ENCODE data around the gene CCDC141.
"Not testable (repeated sequence)": the region's sequence is repeated elsewhere in the genome, so short reads cannot be mapped to it uniquely, and the experiment has no call there.

The CCDC141 gene, protein sequence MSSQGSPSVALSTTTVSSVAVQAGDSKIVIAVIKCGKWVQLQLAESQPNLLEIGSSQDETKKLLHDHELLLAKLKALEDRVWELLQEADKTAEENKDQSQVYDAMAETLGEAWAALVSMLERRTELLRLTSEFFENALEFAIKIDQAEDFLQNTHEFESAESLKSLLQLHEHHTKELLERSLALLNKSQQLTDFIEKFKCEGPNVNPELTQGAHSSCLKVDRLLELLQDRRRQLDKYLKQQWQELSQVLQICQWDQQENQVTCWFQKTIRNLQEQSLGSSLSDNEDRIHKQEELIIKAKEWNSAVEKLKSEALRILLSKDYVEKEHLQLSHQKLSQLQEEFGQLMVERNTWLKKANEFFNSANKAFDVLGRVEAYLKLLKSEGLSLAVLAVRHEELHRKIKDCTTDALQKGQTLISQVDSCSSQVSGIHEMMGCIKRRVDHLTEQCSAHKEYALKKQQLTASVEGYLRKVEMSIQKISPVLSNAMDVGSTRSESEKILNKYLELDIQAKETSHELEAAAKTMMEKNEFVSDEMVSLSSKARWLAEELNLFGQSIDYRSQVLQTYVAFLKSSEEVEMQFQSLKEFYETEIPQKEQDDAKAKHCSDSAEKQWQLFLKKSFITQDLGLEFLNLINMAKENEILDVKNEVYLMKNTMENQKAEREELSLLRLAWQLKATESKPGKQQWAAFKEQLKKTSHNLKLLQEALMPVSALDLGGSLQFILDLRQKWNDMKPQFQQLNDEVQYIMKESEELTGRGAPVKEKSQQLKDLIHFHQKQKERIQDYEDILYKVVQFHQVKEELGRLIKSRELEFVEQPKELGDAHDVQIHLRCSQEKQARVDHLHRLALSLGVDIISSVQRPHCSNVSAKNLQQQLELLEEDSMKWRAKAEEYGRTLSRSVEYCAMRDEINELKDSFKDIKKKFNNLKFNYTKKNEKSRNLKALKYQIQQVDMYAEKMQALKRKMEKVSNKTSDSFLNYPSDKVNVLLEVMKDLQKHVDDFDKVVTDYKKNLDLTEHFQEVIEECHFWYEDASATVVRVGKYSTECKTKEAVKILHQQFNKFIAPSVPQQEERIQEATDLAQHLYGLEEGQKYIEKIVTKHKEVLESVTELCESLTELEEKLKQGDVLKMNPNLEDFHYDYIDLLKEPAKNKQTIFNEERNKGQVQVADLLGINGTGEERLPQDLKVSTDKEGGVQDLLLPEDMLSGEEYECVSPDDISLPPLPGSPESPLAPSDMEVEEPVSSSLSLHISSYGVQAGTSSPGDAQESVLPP (N-terminal part only)

GRCh38 chr2:179049546-179050311 lies at the start of gene CCDC141:
Gene CCDC141 (minus strand): TSS chr2:179050137. CDS start chr2:179049941, 196 bp downstream.
- peak; percentile 12 to 13 for DNase-seq

GRCh38 chr2:179098080-179098689 lies 48.2 kb upstream of the CCDC141 start:
- DNase-seq = no peak

DNA sequence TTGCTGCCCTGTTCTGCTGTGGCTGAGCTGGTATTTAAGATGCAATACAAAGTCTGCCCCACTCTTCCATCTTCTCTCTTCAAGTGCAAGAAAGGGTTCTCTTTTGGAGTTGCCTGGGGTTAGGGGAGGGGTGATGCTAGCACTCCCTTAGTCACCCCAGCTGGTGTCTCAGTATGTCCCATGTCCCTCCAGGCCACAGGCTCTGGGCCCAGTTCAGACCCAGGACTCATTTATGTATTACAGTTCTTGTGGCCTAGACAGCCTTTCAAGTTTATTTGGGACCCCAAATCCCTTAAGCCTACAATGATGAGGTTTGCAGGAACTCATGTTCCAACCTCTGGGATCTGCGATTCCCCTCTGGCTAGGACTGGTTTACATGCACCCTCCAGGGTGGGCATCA lies 47.2 kb upstream of the CCDC141 start:
- DNase-seq = no peak

DNA sequence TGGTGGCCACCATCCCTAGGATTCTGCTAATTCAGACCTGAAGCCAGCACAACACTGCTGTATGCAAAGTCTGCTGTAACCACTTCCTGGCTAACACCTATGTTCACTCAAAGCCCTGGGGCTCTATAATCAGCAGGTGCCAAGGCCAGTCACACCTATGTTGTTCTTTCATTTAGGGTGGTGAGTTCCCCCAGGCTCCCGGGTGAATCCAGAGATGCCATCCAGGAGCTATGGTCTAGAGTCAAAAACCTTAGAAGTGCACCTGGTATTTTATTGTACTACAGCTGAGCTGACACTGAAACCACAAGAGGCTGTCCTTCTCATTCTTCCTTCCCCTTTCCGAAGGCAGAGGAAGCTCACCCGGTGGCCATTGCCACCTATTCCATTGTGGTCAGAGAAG lies 46.2 kb upstream of the CCDC141 start:
- peak; percentile 19 to 26 for DNase-seq

GRCh38 chr2:179092912-179093311 lies 43.0 kb upstream of the CCDC141 start:
- DNase-seq = not testable (repeated sequence)

GRCh38 chr2:179082697-179083096 lies 32.8 kb upstream of the CCDC141 start:
- DNase-seq = no peak

DNA sequence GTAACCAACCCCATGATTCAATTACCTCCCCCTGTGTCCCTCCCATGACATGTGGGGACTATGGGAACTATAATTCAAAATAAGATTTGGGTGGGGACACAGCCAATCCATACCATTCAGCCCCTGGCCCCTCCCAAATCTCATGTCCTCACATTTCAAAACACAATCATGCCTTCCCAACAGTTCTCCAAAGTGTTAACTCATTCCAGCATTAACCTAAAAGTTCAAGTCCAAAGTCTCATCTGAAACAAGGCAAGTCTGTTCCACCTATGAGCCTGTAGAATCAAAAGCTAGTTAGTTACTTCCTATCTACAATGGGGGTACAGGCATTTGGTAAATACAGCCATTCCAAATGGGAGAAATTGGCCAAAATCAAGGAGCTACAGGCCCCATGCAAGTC lies 32.0 kb upstream of the CCDC141 start:
- no peak for DNase-seq

DNA sequence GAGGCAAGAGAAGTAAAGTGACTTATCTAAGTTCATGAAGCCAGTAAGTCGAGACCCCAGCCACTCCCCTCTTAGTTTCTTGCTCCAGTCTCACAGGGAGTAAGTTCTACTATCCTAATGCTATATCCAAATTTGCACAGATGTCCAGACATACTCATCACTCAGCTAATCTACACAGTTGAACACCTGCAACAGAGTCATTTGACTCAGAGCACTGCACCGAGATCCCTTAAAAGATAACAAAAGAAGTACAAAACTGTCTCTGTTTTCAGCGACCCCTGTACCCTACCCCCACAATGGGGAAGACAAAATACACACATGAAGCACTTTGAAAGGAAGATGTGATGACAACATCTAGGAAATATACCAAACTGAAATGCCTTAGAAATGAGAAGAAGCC lies 22.6 kb upstream of the CCDC141 start:
- DNase-seq = no peak

DNA sequence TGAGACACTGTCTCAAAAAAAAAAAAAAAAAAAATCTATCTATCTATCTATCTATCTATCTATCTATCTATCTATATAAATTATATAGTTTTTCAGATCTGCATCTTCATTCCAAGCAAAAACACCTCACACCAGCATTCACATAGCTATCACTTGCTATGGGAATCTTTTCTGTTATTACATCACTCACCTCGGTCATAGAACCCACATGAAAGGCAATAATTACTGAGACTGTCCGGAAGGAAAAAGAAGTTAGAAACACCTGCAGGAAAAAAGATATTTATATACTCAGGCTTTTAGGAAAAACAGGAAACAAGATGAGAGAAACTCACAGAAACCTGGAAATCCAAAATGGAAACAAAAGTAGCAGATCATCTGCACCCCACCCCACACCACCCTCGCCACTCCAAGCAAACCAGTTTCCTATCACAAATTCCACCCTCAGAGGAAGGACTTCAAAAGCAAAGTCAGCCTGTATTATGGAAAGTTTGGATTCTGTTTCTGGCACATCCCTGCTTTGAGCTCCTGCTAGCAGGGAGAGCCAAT lies 21.9 kb upstream of the CCDC141 start:
- no peak for DNase-seq

DNA sequence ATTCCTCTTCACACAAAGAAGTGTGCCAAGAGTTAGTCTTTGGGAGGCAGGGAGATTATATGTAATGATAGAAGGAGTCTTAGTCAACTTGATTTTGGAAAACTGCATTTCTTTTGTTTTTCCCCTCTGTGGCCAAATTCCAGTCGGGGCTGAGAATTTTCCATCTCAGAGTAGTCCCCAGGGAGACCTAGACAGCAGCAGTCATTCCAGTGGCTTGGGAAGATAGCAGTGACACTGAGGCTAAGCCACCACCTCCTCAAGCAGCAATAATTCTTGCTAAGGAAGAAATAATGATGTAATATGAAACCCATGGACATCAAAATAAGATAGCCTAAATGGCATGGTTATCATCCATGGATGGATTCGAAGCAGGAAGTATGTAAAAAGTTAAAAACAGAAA lies 21.0 kb upstream of the CCDC141 start:
- no peak for DNase-seq

- no peak for DNase-seq
Measured at GRCh38 chr2:179069685-179070084, 19.7 kb upstream of the CCDC141 start.

- no peak for DNase-seq
Measured at GRCh38 chr2:179068991-179069643, 19.2 kb upstream of the CCDC141 start.

DNA sequence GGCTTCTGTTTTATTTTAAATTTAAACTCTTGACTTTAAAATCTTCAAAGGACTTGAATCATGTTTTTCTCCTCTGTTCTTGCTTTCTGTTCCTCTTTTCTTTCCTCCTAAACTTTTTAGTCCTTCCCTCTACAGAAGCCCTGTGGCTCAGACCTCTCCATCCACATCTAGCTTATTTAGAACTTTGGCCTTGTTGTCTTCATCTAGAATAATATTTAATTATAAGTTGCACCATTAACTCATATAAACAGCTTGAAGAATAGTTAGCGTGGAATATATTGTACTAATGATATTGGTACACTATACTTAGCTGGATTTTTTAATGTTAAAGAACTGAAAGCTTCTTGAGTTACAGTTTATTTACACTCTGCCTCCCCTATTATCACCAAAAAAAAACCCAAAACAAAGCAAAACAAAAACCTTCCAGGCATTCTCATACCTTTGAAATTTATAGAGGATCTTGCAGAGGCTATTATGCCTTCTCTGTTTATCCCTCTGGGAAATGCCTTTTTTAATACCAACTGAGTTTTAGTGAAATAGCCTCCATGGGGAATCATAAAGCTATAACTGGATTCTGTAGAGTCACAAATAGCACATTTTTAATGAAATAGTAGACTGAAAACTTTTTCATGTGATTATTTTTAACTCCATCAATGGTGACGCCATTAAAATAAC lies 9.2 kb upstream of the CCDC141 start:
- no peak for DNase-seq

- no peak for DNase-seq
Measured at GRCh38 chr2:179057737-179058136, 7.8 kb upstream of the CCDC141 start.

DNA sequence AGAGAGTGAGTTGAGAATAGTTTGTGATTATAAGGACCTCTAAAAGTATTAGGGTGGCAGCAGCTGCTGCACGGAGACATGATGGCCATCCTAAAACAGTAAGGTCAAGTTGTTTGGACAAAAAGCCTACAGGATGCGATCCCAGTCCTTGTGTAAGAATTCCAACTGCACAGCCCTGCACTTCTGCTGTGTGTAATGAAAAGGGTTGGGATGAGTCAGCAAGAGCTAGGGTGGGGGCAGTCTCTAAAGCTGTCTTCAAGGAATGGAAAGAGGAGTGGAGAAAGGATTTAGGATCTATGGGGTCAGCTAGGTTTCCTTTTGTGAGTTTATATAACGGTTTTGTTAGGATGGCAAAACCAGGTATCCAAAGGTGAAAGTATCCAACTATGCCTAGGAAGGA lies 3.6 kb upstream of the CCDC141 start:
- DNase-seq = not testable (repeated sequence)

DNA sequence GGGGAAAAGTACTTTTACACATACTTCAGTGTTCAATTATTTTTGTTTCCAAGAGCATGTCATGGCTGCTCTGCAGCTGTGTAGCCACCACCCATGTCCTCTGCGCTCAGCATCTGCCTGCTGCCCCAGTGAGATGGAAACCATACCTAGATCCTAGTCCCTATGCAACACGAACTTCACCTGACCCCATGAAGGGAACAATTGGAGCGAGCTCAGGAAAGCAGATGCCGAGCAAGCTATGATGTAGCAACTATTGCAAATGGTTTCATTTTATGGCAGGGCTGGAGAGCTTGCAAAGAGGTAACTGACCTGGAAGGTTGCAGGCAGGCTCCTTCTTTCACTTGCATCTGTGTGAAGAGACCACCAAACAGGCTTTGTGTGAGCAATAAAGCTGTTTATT lies 1.3 kb upstream of the CCDC141 start:
- DNase-seq = no peak

- no peak for DNase-seq
Measured at GRCh38 chr2:179050755-179051154, 818 bp upstream of the CCDC141 start.

GRCh38 chr2:179049203-179049545 lies 763 bp downstream of the CCDC141 start:
- DNase-seq = peak in 1 of 2 donors; percentile 12

DNA sequence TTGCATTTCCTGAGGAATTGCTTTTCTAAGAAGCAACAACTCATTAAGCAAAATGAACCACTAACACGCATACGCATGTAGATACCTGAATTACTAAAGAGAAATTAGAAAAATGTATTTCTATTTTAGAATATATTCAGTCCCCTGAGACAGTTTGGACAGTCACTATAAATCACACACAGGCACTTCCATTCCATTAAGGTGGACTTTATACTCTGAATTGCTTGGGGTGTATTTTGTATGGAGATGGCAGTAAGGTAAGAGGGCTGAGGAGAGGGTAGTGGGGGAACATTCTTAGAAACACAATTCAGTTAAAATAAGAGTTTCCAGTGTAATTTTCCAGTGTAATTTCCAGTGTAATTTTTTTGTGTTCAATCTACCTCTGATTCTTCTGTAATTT lies 1.8 kb downstream of the CCDC141 start:
- no peak for DNase-seq

DNA sequence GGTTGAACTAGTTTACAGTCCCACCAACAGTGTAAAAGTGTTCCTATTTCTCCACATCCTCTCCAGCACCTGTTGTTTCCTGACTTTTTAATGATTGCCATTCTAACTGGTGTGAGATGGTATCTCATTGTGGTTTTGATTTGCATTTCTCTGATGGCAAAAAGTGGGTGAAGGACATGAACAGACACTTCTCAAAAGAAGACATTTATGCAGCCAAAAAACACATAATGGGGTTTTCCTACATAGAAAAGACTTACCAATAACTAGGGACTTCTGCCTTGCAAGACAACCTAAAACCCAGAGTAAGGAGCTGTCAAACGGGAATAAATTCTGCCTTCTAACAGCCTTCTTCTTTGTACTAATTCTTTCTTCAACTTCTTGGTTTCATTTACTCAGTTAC lies 4.3 kb downstream of the CCDC141 start:
- not testable (repeated sequence) for DNase-seq

DNA sequence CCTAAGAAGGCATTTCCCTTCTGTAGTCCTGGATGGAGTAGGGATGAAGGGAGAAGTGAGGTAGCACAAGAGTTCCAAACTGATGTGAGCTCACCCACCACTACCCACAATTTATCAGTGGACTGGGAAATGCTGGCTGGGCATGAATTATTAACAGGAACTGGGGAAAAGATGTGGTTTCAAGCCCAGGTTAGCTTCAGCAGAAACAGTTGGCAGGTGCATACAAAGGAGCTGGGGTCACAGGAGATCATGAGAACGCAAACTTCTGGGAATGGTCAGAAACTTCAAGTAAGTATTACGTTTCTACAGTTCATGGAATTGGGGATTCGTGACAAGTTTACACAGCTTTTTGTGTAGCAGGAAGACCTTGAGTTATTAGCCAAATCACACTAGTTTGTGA lies 5.4 kb downstream of the CCDC141 start:
- no peak for DNase-seq
